Uterus (tissue), 2 donors: Measurements from ENCODE around the gene LTF.

Experiments used
- CTCF ChIP-seq, 4 experiments: fragments of 200-600 bp in 2 of 4; fragments of 450-650 bp in 2 of 4; sonication (generic) in 2 of 4; IDR thresholded peaks; one replicate each; pipeline ENCODE4 v1.5.1; 2016 to 2019; ENCODE audit warnings: antibody characterized with exemption in 4 of 4, mild to moderate bottlenecking in 2 of 4, moderate library complexity in 1 of 4
- POLR2A ChIP-seq, 2 donors: fragments of 450-650 bp; IDR thresholded peaks; one replicate each; pipeline ENCODE4 v1.6.1; 2016; ENCODE audit warnings: antibody characterized with exemption in 2 of 2, mild to moderate bottlenecking in 1 of 2, moderate library complexity in 1 of 2

GRCh38 chr3:46422617-46423016, 42.1 kb downstream of the LTF start:
- TF ChIP-seq POLR2A (IDR thresholded peaks at IDR 0.05) (no peak), CTCF (IDR thresholded peaks at IDR 0.05) (no peak)
